ENCODE measurements around the gene SNTB2. TPM values are rescaled to one million over a fixed set of nuclear protein-coding genes. Genes with fewer than 3 reads are reported as not detected.

SNTB2 gene
- polyA plus RNA-seq, 4 donors = 1.9 to 7.2 (median 5.3) TPM

GRCh38 chr16:69199382-69199781 is 12.4 kb downstream of the SNTB2 start:
- FAIRE-seq = no peak
- Histone ChIP-seq H3K27me3 (ENCODE audit: control insufficient read depth in 3 of 3, insufficient read depth in 3 of 3, low read length in 3 of 3) (no peaks in the 10 kb centered on the region), H3K27ac (ENCODE audit: low read depth in 1 of 3, low read length in 2 of 3) (no peak overlapping the region), H3K4me1 (ENCODE audit: control insufficient read depth in 3 of 3, insufficient read depth in 2 of 3, low read depth in 1 of 3, low read length in 2 of 3) (peaks cover 0 to 6% (median 0%) of the 10 kb centered on the region in 3 donors), H3K36me3 (ENCODE audit: control insufficient read depth in 3 of 3, insufficient read depth in 2 of 3, low read depth in 1 of 3, low read length in 3 of 3) (no peaks in the 10 kb centered on the region), H3K4me3 (ENCODE audit: low read depth in 1 of 3, low read length in 3 of 3) (no peak overlapping the region), H3K9me3 (ENCODE audit: control insufficient read depth in 2 of 2, insufficient read depth in 1 of 2, low read depth in 1 of 2, low read length in 1 of 2) (no peaks in the 10 kb centered on the region)
- WGBS, 3 donors = 92 to 97% (median 96%) methylated on average over 7 of the region's 7 CpGs
- no peak for DNase-seq

GRCh38 chr16:69201291-69201690 is 14.3 kb downstream of the SNTB2 start:
- Histone ChIP-seq H3K27ac (ENCODE audit: low read depth in 1 of 3, low read length in 2 of 3) (no peak overlapping the region), H3K27me3 (ENCODE audit: control insufficient read depth in 3 of 3, insufficient read depth in 3 of 3, low read length in 3 of 3) (no peaks in the 10 kb centered on the region), H3K4me3 (ENCODE audit: low read depth in 1 of 3, low read length in 3 of 3) (no peak overlapping the region), H3K9me3 (ENCODE audit: control insufficient read depth in 2 of 2, insufficient read depth in 1 of 2, low read depth in 1 of 2, low read length in 1 of 2) (no peaks in the 10 kb centered on the region), H3K36me3 (ENCODE audit: control insufficient read depth in 3 of 3, insufficient read depth in 2 of 3, low read depth in 1 of 3, low read length in 3 of 3) (no peaks in the 10 kb centered on the region), H3K4me1 (ENCODE audit: control insufficient read depth in 3 of 3, insufficient read depth in 2 of 3, low read depth in 1 of 3, low read length in 2 of 3) (no peaks in the 10 kb centered on the region)
- FAIRE-seq (no peak), DNase-seq (no peak)
- WGBS, 3 donors = 52 to 87% (median 81%) methylated on average over 2 of the region's 2 CpGs

DNA sequence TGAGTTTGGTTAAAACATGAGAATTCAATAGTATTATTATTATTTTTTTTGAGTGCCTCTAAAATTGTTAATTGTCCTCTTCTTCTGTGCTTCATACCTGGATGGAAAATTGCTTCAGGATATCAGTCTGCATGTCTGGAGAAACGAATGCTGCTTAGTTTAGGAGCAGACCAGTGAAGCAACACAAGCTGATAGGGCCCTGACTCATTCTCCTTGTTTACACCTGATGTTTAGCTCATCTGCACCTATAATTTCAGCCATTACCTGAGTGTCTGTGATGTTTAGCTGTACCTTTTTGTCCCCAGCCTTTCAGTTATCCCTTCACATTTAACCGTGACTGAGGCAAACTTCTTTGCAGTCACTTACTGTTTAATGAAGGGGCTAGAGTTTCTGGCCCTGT is 14.8 kb downstream of the SNTB2 start:
- Histone ChIP-seq H3K27me3 (ENCODE audit: control insufficient read depth in 3 of 3, insufficient read depth in 3 of 3, low read length in 3 of 3) (no peaks in the 10 kb centered on the region), H3K4me3 (ENCODE audit: low read depth in 1 of 3, low read length in 3 of 3) (no peak overlapping the region), H3K36me3 (ENCODE audit: control insufficient read depth in 3 of 3, insufficient read depth in 2 of 3, low read depth in 1 of 3, low read length in 3 of 3) (no peaks in the 10 kb centered on the region), H3K27ac (ENCODE audit: low read depth in 1 of 3, low read length in 2 of 3) (no peak overlapping the region), H3K9me3 (ENCODE audit: control insufficient read depth in 2 of 2, insufficient read depth in 1 of 2, low read depth in 1 of 2, low read length in 1 of 2) (no peaks in the 10 kb centered on the region), H3K4me1 (ENCODE audit: control insufficient read depth in 3 of 3, insufficient read depth in 2 of 3, low read depth in 1 of 3, low read length in 2 of 3) (no peaks in the 10 kb centered on the region)
- DNase-seq (no peak), FAIRE-seq (no peak)
- 56 to 66% (median 62%) methylated on average over 2 of the region's 2 CpGs for WGBS, 3 donors

DNA sequence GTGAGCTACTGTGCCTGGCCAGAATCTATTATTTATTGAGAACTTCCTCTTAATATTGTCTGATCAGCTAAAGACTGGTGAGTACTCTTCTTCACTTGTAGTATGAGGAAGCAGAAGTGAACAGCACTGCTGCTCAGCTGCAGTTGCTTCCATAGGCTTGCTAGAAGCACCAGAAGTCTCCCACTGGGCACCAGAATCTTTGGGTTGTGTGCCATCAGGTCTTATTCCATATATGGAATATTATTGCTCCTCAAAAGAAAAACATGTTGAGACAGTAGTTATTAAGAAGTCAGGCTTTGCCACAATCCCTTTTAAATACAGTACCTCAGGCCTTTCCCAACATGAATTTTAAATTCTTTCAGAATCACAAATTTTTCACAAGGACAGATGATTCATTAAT is 17.2 kb downstream of the SNTB2 start:
- Histone ChIP-seq H3K9me3 (ENCODE audit: control insufficient read depth in 2 of 2, insufficient read depth in 1 of 2, low read depth in 1 of 2, low read length in 1 of 2) (no peaks in the 10 kb centered on the region), H3K27ac (ENCODE audit: low read depth in 1 of 3, low read length in 2 of 3) (no peak overlapping the region), H3K27me3 (ENCODE audit: control insufficient read depth in 3 of 3, insufficient read depth in 3 of 3, low read length in 3 of 3) (no peaks in the 10 kb centered on the region), H3K4me3 (ENCODE audit: low read depth in 1 of 3, low read length in 3 of 3) (no peak overlapping the region), H3K4me1 (ENCODE audit: control insufficient read depth in 3 of 3, insufficient read depth in 2 of 3, low read depth in 1 of 3, low read length in 2 of 3) (no peaks in the 10 kb centered on the region), H3K36me3 (ENCODE audit: control insufficient read depth in 3 of 3, insufficient read depth in 2 of 3, low read depth in 1 of 3, low read length in 3 of 3) (no peaks in the 10 kb centered on the region)
- DNase-seq = no peak
- FAIRE-seq = no peak

DNA sequence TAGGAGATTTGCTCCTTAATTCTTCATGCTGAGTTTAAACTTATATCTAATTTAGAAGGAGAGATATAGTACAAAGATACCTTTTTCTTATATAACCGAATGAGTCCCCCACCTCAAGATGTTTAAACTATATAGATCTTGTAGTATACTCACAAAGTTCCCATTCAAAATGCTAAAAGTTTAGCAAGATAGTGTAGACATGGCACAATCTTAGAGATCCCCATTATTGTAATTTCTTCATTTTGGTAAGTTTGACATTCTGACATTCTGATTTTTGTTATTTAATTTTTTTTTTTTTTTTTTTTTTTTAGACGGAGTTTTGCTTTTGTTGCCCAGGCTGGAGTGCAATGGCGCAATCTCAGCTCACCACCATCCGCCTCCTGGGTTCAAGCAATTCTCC is 22.8 kb downstream of the SNTB2 start:
- 92 to 98% (median 96%) methylated on average over 4 of the region's 4 CpGs for WGBS, 3 donors
- Histone ChIP-seq H3K4me1 (ENCODE audit: control insufficient read depth in 3 of 3, insufficient read depth in 2 of 3, low read depth in 1 of 3, low read length in 2 of 3) (peaks cover 0 to 4% (median 0%) of the 10 kb centered on the region in 3 donors), H3K9me3 (ENCODE audit: control insufficient read depth in 2 of 2, insufficient read depth in 1 of 2, low read depth in 1 of 2, low read length in 1 of 2) (no peaks in the 10 kb centered on the region), H3K36me3 (ENCODE audit: control insufficient read depth in 3 of 3, insufficient read depth in 2 of 3, low read depth in 1 of 3, low read length in 3 of 3) (no peaks in the 10 kb centered on the region), H3K27ac (ENCODE audit: low read depth in 1 of 3, low read length in 2 of 3) (no peak overlapping the region), H3K27me3 (ENCODE audit: control insufficient read depth in 3 of 3, insufficient read depth in 3 of 3, low read length in 3 of 3) (no peaks in the 10 kb centered on the region), H3K4me3 (ENCODE audit: low read depth in 1 of 3, low read length in 3 of 3) (no peak overlapping the region)
- DNase-seq (no peak), FAIRE-seq (no peak)

DNA sequence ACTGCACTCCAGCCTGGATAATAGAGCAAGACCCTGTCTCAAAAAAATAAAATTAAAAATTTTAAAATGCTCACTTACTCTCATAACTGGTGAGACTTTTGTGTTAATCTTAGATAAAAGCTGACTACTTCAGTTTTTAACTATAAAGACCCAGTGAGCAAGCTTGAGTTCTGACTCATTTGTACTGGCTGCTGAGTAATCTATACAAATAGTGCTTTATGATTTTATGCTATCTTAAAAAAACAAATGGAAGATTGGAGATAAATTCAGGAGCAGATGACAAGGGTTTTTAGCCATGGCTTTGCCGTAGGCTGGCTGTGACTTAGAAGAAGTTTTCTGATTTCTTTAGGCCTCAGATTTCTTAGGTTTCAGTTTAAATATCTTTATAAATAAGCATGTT is 30.5 kb downstream of the SNTB2 start:
- Histone ChIP-seq H3K9me3 (ENCODE audit: control insufficient read depth in 2 of 2, insufficient read depth in 1 of 2, low read depth in 1 of 2, low read length in 1 of 2) (no peaks in the 10 kb centered on the region), H3K4me1 (ENCODE audit: control insufficient read depth in 3 of 3, insufficient read depth in 2 of 3, low read depth in 1 of 3, low read length in 2 of 3) (peaks cover 0 to 14% (median 8%) of the 10 kb centered on the region in 3 donors), H3K4me3 (ENCODE audit: low read depth in 1 of 3, low read length in 3 of 3) (no peak overlapping the region), H3K27me3 (ENCODE audit: control insufficient read depth in 3 of 3, insufficient read depth in 3 of 3, low read length in 3 of 3) (no peaks in the 10 kb centered on the region), H3K27ac (ENCODE audit: low read depth in 1 of 3, low read length in 2 of 3) (peak overlapping the region in 1 of 3 donors; percentile 38), H3K36me3 (ENCODE audit: control insufficient read depth in 3 of 3, insufficient read depth in 2 of 3, low read depth in 1 of 3, low read length in 3 of 3) (no peaks in the 10 kb centered on the region)
- DNase-seq (peak; percentile 56 to 76), FAIRE-seq (no peak)
- 0 to 59% (median 38%) methylated on average over 1 of the region's 1 CpG for WGBS, 3 donors

DNA sequence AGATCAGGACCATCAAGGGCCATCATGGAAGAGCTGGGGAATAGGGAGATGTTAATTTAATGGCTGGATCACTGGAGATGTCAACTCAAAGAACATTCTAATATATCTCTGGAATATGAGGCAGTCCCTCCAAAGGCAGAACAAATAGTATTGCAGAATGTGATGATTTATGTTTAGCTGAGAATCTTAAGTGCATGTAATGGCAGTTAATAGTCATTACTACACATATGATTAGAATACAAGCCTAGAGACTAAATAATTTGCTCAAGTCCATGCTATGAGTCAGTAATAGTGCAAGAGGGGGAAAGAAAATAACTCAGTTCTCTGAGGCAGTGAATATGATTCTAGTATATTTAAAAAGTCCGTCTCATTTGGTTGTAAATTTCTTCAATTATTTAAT is 32.3 kb downstream of the SNTB2 start:
- DNase-seq (no peak), FAIRE-seq (no peak)
- no peak overlapping the region for H3K27ac ChIP-seq (ENCODE audit: low read depth in 1 of 3, low read length in 2 of 3)
- peaks cover 0 to 14% (median 8%) of the 10 kb centered on the region in 3 donors for H3K4me1 ChIP-seq (ENCODE audit: control insufficient read depth in 3 of 3, insufficient read depth in 2 of 3, low read depth in 1 of 3, low read length in 2 of 3)
- H3K36me3 ChIP-seq (ENCODE audit: control insufficient read depth in 3 of 3, insufficient read depth in 2 of 3, low read depth in 1 of 3, low read length in 3 of 3) = peaks cover 0 to 3% (median 0%) of the 10 kb centered on the region in 3 donors
- no peak overlapping the region for H3K4me3 ChIP-seq (ENCODE audit: low read depth in 1 of 3, low read length in 3 of 3)
- no peaks in the 10 kb centered on the region for H3K27me3 ChIP-seq (ENCODE audit: control insufficient read depth in 3 of 3, insufficient read depth in 3 of 3, low read length in 3 of 3)
- no peaks in the 10 kb centered on the region for H3K9me3 ChIP-seq (ENCODE audit: control insufficient read depth in 2 of 2, insufficient read depth in 1 of 2, low read depth in 1 of 2, low read length in 1 of 2)
- 91 to 96% (median 96%) methylated on average over 1 of the region's 1 CpG for WGBS, 3 donors

GRCh38 chr16:69223882-69224281 is 36.9 kb downstream of the SNTB2 start:
- FAIRE-seq (no peak), DNase-seq (no peak)
- Histone ChIP-seq H3K27ac (ENCODE audit: low read depth in 1 of 3, low read length in 2 of 3) (no peak overlapping the region), H3K9me3 (ENCODE audit: control insufficient read depth in 2 of 2, insufficient read depth in 1 of 2, low read depth in 1 of 2, low read length in 1 of 2) (no peaks in the 10 kb centered on the region), H3K27me3 (ENCODE audit: control insufficient read depth in 3 of 3, insufficient read depth in 3 of 3, low read length in 3 of 3) (no peaks in the 10 kb centered on the region), H3K4me1 (ENCODE audit: control insufficient read depth in 3 of 3, insufficient read depth in 2 of 3, low read depth in 1 of 3, low read length in 2 of 3) (peaks cover 0 to under 1% (median 0%) of the 10 kb centered on the region in 3 donors), H3K4me3 (ENCODE audit: low read depth in 1 of 3, low read length in 3 of 3) (no peak overlapping the region), H3K36me3 (ENCODE audit: control insufficient read depth in 3 of 3, insufficient read depth in 2 of 3, low read depth in 1 of 3, low read length in 3 of 3) (peaks cover 0 to 3% (median 0%) of the 10 kb centered on the region in 3 donors)
- WGBS, 3 donors = 93 to 100% (median 98%) methylated on average over 5 to 6 of the region's 6 CpGs

DNA sequence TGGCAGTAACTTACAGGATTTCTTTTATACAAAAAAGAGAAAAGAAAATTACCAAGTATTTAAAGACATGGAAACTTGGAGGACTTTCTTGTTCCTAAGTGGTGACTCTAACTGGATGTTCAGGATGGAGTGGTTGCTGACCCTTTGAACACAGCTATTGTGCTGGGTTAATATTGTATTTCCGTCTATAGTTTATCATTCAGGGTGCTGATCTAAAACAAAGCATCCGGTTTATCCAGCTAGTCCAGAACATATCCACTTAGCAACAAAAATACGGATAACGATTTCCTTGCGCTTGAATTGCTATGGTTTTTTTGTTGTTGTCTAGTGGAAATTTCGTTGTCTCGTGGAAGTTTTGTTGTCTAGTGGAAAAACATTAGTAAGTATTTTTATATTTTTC is 38.2 kb downstream of the SNTB2 start:
- FAIRE-seq = no peak
- no peak overlapping the region for H3K27ac ChIP-seq (ENCODE audit: low read depth in 1 of 3, low read length in 2 of 3)
- 69 to 92% (median 82%) methylated on average over 7 of the region's 7 CpGs for whole genome bisulfite sequencing, 3 donors

More for the DNA sequence above, 38.2 kb downstream of the SNTB2 start:
- Histone ChIP-seq H3K27me3 (ENCODE audit: control insufficient read depth in 3 of 3, insufficient read depth in 3 of 3, low read length in 3 of 3) (no peaks in the 10 kb centered on the region), H3K36me3 (ENCODE audit: control insufficient read depth in 3 of 3, insufficient read depth in 2 of 3, low read depth in 1 of 3, low read length in 3 of 3) (peaks cover 0 to 3% (median 0%) of the 10 kb centered on the region in 3 donors), H3K9me3 (ENCODE audit: control insufficient read depth in 2 of 2, insufficient read depth in 1 of 2, low read depth in 1 of 2, low read length in 1 of 2) (no peaks in the 10 kb centered on the region), H3K4me3 (ENCODE audit: low read depth in 1 of 3, low read length in 3 of 3) (no peak overlapping the region), H3K4me1 (ENCODE audit: control insufficient read depth in 3 of 3, insufficient read depth in 2 of 3, low read depth in 1 of 3, low read length in 2 of 3) (no peaks in the 10 kb centered on the region)
- no peak for DNase-seq

Data from small intestine (tissue), 7 donors.